ENCODE results near the gene MAMDC4. TPM values are rescaled to one million over a fixed set of nuclear protein-coding genes. Genes with fewer than 3 reads are reported as not detected.

MAMDC4 gene
- total and polyA plus RNA-seq, 2 experiments from 2014 or later: 8.5 to 12.7 TPM

DNA sequence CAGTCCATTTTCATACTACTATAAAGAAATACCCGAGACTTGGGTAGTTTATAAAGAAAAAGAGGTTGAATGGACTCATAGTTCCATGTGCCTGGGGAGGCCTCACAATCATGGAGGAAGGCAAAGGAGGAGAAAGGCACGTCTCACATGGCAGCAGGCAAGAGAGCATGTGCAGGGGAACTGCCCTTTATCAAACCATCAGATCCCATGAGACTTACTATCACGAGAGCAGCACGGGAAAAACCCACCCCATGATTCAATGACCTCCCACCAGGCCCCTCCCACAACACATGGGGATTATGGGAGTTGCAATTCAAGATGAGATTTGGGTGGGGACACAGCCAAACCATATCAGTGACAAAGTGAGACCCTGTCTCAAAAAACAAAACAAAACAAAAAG lies 54.1 kb downstream of the MAMDC4 start:
- Histone ChIP-seq H3K9me2 (replicated peaks; ENCODE audit: insufficient read depth) (no peaks in the 10 kb centered on the region), H3K36me3 (replicated peaks; ENCODE audit: insufficient read depth, low read depth) (no peaks in the 10 kb centered on the region), H3K27me3 (no peaks in the 10 kb centered on the region), H3K27ac (no peak overlapping the region), H3K4me1 (ENCODE audit: insufficient read depth) (peaks cover 7% of the 10 kb centered on the region), H4K20me1 (ENCODE audit: insufficient read depth, poor library complexity, severe bottlenecking) (no peaks in the 10 kb centered on the region), H3K4me2 (no peak overlapping the region), H3K79me2 (no peaks in the 10 kb centered on the region), H2AFZ (no peak overlapping the region), H3K9me3 (ENCODE audit: low read depth) (no peaks in the 10 kb centered on the region), H3K4me3 (no peak overlapping the region)
- DNase-seq (ENCODE audit: low spot score): no peak
- TF ChIP-seq EZH2 (IDR thresholded peaks at IDR 0.05; ENCODE audit: borderline replicate concordance): no peak
- TF ChIP-seq, protein P1, sequence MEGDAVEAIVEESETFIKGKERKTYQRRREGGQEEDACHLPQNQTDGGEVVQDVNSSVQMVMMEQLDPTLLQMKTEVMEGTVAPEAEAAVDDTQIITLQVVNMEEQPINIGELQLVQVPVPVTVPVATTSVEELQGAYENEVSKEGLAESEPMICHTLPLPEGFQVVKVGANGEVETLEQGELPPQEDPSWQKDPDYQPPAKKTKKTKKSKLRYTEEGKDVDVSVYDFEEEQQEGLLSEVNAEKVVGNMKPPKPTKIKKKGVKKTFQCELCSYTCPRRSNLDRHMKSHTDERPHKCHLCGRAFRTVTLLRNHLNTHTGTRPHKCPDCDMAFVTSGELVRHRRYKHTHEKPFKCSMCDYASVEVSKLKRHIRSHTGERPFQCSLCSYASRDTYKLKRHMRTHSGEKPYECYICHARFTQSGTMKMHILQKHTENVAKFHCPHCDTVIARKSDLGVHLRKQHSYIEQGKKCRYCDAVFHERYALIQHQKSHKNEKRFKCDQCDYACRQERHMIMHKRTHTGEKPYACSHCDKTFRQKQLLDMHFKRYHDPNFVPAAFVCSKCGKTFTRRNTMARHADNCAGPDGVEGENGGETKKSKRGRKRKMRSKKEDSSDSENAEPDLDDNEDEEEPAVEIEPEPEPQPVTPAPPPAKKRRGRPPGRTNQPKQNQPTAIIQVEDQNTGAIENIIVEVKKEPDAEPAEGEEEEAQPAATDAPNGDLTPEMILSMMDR (IDR thresholded peaks at IDR 0.05; ENCODE audit: poor library complexity): no peak
- no peak for TF ChIP-seq EZH2phosphoT487 (IDR thresholded peaks at IDR 0.05; ENCODE audit: low read depth, severe bottlenecking, unreplicated experiment)
- 89% methylated on average over 4 of the region's 4 CpGs for WGBS (ENCODE audit: low lambda C conversion rate, missing lambda C conversion rate)

DNA sequence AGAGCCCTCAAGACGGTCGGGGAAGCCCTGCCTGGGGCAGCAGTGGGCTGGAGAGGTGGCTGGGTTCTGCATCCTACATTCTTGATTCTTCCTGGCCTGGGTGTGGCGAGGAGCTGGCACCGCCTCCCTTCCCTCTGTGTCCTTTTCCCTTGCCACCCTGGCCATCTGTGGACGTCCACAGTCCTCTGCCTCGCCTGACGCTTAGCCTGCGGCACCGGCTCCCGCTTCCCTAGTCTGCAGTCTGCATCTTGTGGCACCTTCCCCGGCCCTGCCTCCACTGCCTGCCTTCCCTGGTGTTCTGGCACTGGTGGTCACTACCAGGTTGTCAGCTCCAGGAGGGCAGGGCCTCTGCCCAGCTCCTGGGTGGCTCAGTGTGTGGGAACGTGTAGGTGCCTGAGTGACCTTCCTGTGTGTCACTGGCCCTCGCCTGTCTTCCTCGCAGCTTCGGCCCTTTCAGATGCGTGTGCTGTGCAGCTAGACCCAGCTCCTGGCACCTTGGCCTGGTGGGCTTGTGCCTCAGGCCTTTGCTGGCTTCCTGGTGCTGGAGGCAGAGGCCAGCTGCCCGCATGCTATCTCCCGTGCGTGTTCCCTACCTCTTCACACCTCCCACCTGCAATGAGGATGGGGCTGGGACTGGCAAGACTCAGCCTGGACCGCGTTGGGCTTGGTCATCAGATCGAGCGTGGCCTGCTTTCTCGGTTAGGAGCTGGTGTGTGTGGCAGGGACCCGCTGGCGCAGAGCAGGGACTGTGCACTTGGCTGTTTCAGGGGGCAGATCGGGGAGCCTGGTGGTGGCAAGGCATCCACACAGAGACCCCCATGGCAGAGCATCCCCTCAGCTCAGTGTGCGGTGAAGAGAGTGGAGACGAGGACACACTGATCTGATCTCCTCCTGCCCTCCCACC lies 55.1 kb downstream of the MAMDC4 start:
- H3K4me3 ChIP-seq: no peak overlapping the region
- no peaks in the 10 kb centered on the region for H4K20me1 ChIP-seq (ENCODE audit: insufficient read depth, poor library complexity, severe bottlenecking)
- no peaks in the 10 kb centered on the region for H3K4me1 ChIP-seq (ENCODE audit: insufficient read depth)
- no peak overlapping the region for H2AFZ ChIP-seq
- no peaks in the 10 kb centered on the region for H3K79me2 ChIP-seq
- no peak for DNase-seq (ENCODE audit: low spot score)
- H3K9me2 ChIP-seq (replicated peaks; ENCODE audit: insufficient read depth): no peaks in the 10 kb centered on the region
- no peaks in the 10 kb centered on the region for H3K36me3 ChIP-seq (replicated peaks; ENCODE audit: insufficient read depth, low read depth)
- no peaks in the 10 kb centered on the region for H3K27me3 ChIP-seq
- 97% methylated on average over 29 of the region's 29 CpGs for WGBS (ENCODE audit: low lambda C conversion rate, missing lambda C conversion rate)
- H3K27ac ChIP-seq: no peak overlapping the region
- TF ChIP-seq, protein P1 (IDR thresholded peaks at IDR 0.05; ENCODE audit: poor library complexity): no peak
- TF ChIP-seq EZH2phosphoT487 (IDR thresholded peaks at IDR 0.05; ENCODE audit: low read depth, severe bottlenecking, unreplicated experiment) (no peak), EZH2 (IDR thresholded peaks at IDR 0.05; ENCODE audit: borderline replicate concordance) (no peak)
- no peak overlapping the region for H3K4me2 ChIP-seq
- H3K9me3 ChIP-seq (ENCODE audit: low read depth): no peaks in the 10 kb centered on the region

Small RNA genes within 50 kb of the gene (microRNA-seq; reads per million reads assigned to microRNA genes)
- not detected for gene MIR4292
- 2.7 reads per million for gene MIR4479

Small RNA genes within 50 kb of the gene (small RNA-seq; reads per million reads assigned to genes)
- gene MIR4292: not detected
- gene MIR4479: not detected

Other genes starting within 250 kb of the MAMDC4 start
- gene EGFL7, start 189.4 kb upstream of the MAMDC4 start, total RNA-seq: 50.0 and 52.9 TPM in 2 replicates
- 82.5 and 82.6 TPM in 2 replicates for gene EGFL7, start 189.4 kb upstream of the MAMDC4 start, polyA plus RNA-seq
- gene AGPAT2, start 164.9 kb upstream of the MAMDC4 start, total RNA-seq: 125 and 136 TPM in 2 replicates
- gene AGPAT2, start 164.9 kb upstream of the MAMDC4 start, polyA plus RNA-seq: 242 and 249 TPM in 2 replicates
- 31.7 and 33.3 TPM in 2 replicates for gene DIPK1B, start 139.8 kb upstream of the MAMDC4 start, total RNA-seq
- gene DIPK1B, start 139.8 kb upstream of the MAMDC4 start, polyA plus RNA-seq: 39.4 and 47.3 TPM in 2 replicates
- gene LCN10, start 109.4 kb upstream of the MAMDC4 start, total RNA-seq: not detected in 2 replicates
- not detected in 2 replicates for gene LCN10, start 109.4 kb upstream of the MAMDC4 start, polyA plus RNA-seq
- not detected in 2 replicates for gene LCN6, start 103.8 kb upstream of the MAMDC4 start, total RNA-seq
- not detected in 2 replicates for gene LCN6, start 103.8 kb upstream of the MAMDC4 start, polyA plus RNA-seq
- gene LCN8, start 94.1 kb upstream of the MAMDC4 start, total RNA-seq: not detected in 2 replicates
- gene LCN8, start 94.1 kb upstream of the MAMDC4 start, polyA plus RNA-seq: not detected in 2 replicates
- 1.5 and 35.9 TPM in 2 replicates for gene LCN15, start 87.8 kb upstream of the MAMDC4 start, total RNA-seq
- 0.85 and 1.4 TPM in 2 replicates for gene LCN15, start 87.8 kb upstream of the MAMDC4 start, polyA plus RNA-seq
- 230 and 232 TPM in 2 replicates for gene TMEM141, start 61.0 kb upstream of the MAMDC4 start, total RNA-seq
- 372 and 385 TPM in 2 replicates for gene TMEM141, start 61.0 kb upstream of the MAMDC4 start, polyA plus RNA-seq
- 10.5 and 17.7 TPM in 2 replicates for gene CCDC183, start 56.0 kb upstream of the MAMDC4 start, total RNA-seq
- 32.1 and 56.4 TPM in 2 replicates for gene CCDC183, start 56.0 kb upstream of the MAMDC4 start, polyA plus RNA-seq
- 67.2 and 72.3 TPM in 2 replicates for gene RABL6, start 44.4 kb upstream of the MAMDC4 start, total RNA-seq
- gene RABL6, start 44.4 kb upstream of the MAMDC4 start, polyA plus RNA-seq: 103 and 110 TPM in 2 replicates
- gene AJM1, start 9.9 kb upstream of the MAMDC4 start, total RNA-seq: 2.0 and 3.0 TPM in 2 replicates
- gene AJM1, start 9.9 kb upstream of the MAMDC4 start, polyA plus RNA-seq: 7.2 and 7.7 TPM in 2 replicates
- 101 and 111 TPM in 2 replicates for gene PHPT1, start 2.9 kb upstream of the MAMDC4 start, total RNA-seq
- 384 and 390 TPM in 2 replicates for gene PHPT1, start 2.9 kb upstream of the MAMDC4 start, polyA plus RNA-seq
- gene EDF1, start 14.0 kb downstream of the MAMDC4 start, total RNA-seq: 318 and 372 TPM in 2 replicates
- gene EDF1, start 14.0 kb downstream of the MAMDC4 start, polyA plus RNA-seq: 508 and 568 TPM in 2 replicates
- 7.6 TPM in 2 replicates for gene TRAF2, start 34.2 kb downstream of the MAMDC4 start, total RNA-seq
- 12.4 and 12.6 TPM in 2 replicates for gene TRAF2, start 34.2 kb downstream of the MAMDC4 start, polyA plus RNA-seq
- gene FBXW5, start 92.4 kb downstream of the MAMDC4 start, total RNA-seq: 141 and 179 TPM in 2 replicates
- 160 and 172 TPM in 2 replicates for gene FBXW5, start 92.4 kb downstream of the MAMDC4 start, polyA plus RNA-seq
- gene C8G, start 92.9 kb downstream of the MAMDC4 start, total RNA-seq: 5.7 and 15.7 TPM in 2 replicates
- 15.4 and 15.7 TPM in 2 replicates for gene C8G, start 92.9 kb downstream of the MAMDC4 start, polyA plus RNA-seq
- 1.6 and 4.1 TPM in 2 replicates for gene LCN12, start 99.9 kb downstream of the MAMDC4 start, total RNA-seq
- gene LCN12, start 99.9 kb downstream of the MAMDC4 start, polyA plus RNA-seq: 27.4 and 36.8 TPM in 2 replicates
- 56.0 and 56.4 TPM in 2 replicates for gene PTGDS, start 125.2 kb downstream of the MAMDC4 start, total RNA-seq
- 290 and 383 TPM in 2 replicates for gene PTGDS, start 125.2 kb downstream of the MAMDC4 start, polyA plus RNA-seq
- 0.04 and 0.13 TPM in 2 replicates for gene LCNL1, start 130.6 kb downstream of the MAMDC4 start, total RNA-seq
- gene LCNL1, start 130.6 kb downstream of the MAMDC4 start, polyA plus RNA-seq: 0.47 and 2.2 TPM in 2 replicates
- gene PAXX, start 140.1 kb downstream of the MAMDC4 start, total RNA-seq: 35.1 and 39.5 TPM in 2 replicates
- gene PAXX, start 140.1 kb downstream of the MAMDC4 start, polyA plus RNA-seq: 89.5 and 97.5 TPM in 2 replicates
- 6.6 and 9.9 TPM in 2 replicates for gene CLIC3, start 144.2 kb downstream of the MAMDC4 start, total RNA-seq
- gene CLIC3, start 144.2 kb downstream of the MAMDC4 start, polyA plus RNA-seq: 45.0 and 63.5 TPM in 2 replicates
- 12.7 and 14.6 TPM in 2 replicates for gene ABCA2, start 175.9 kb downstream of the MAMDC4 start, total RNA-seq
- 15.6 and 21.8 TPM in 2 replicates for gene ABCA2, start 175.9 kb downstream of the MAMDC4 start, polyA plus RNA-seq
- gene FUT7, start 179.7 kb downstream of the MAMDC4 start, total RNA-seq: not detected in 2 replicates
- gene FUT7, start 179.7 kb downstream of the MAMDC4 start, polyA plus RNA-seq: 0.06 TPM in 1 of 2 replicates, not detected in the other
- gene NPDC1, start 193.8 kb downstream of the MAMDC4 start, total RNA-seq: 12.3 and 12.7 TPM in 2 replicates
- gene NPDC1, start 193.8 kb downstream of the MAMDC4 start, polyA plus RNA-seq: 69.8 and 72.7 TPM in 2 replicates
- gene ENTPD2, start 201.7 kb downstream of the MAMDC4 start, total RNA-seq: 1.8 and 2.3 TPM in 2 replicates
- 1.1 and 3.2 TPM in 2 replicates for gene ENTPD2, start 201.7 kb downstream of the MAMDC4 start, polyA plus RNA-seq
- gene SAPCD2, start 218.2 kb downstream of the MAMDC4 start, total RNA-seq: 4.6 and 7.5 TPM in 2 replicates
- 4.8 and 5.6 TPM in 2 replicates for gene SAPCD2, start 218.2 kb downstream of the MAMDC4 start, polyA plus RNA-seq
- gene UAP1L1, start 225.2 kb downstream of the MAMDC4 start, total RNA-seq: 11.2 and 15.6 TPM in 2 replicates
- 39.1 and 40.1 TPM in 2 replicates for gene UAP1L1, start 225.2 kb downstream of the MAMDC4 start, polyA plus RNA-seq
- 54.6 and 60.8 TPM in 2 replicates for gene MAN1B1, start 234.6 kb downstream of the MAMDC4 start, total RNA-seq
- gene MAN1B1, start 234.6 kb downstream of the MAMDC4 start, polyA plus RNA-seq: 94.2 and 101 TPM in 2 replicates